ENCODE measurements around the gene ZNF134.

Gene ZNF134

DNA sequence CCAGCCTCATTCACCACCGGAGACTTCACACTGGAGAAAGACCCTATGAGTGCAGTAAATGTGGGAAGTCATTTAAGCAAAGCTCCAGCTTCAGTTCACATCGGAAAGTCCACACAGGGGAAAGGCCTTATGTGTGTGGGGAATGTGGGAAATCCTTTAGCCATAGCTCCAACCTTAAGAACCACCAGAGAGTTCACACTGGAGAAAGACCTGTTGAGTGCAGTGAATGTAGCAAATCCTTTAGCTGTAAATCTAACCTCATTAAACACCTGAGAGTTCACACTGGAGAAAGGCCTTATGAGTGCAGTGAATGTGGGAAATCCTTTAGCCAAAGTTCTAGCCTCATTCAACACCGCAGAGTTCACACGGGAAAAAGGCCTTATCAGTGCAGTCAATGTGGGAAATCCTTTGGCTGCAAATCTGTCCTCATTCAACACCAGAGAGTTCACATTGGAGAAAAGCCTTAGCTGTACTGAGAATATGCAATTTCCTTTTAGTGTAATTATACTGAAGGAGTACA lies 27.7 kb downstream of the ZNF134 start:
- DNase-seq = no peak

- DNase-seq = peak; percentile 33
Measured at GRCh38 chr19:57642396-57643046, 28.5 kb downstream of the ZNF134 start.

DNA sequence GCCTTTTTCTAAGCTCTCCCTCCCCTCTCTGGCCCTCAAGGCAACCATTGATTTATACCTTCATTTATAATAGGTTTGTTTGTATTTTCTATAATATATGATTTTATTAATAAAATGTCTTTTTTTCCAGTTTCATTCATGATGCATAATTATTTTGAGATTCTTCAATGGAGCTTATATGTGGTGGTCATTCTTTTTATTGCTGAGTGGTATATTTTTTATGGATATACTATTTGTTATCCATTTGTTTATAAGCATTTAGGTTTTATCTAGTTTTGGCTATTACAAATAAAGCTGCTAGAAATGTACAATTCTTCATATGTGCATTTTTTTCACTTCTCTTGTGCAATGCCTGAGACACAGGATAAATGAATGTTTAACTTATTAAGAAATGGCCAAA lies 29.7 kb downstream of the ZNF134 start:
- no peak for DNase-seq

DNA sequence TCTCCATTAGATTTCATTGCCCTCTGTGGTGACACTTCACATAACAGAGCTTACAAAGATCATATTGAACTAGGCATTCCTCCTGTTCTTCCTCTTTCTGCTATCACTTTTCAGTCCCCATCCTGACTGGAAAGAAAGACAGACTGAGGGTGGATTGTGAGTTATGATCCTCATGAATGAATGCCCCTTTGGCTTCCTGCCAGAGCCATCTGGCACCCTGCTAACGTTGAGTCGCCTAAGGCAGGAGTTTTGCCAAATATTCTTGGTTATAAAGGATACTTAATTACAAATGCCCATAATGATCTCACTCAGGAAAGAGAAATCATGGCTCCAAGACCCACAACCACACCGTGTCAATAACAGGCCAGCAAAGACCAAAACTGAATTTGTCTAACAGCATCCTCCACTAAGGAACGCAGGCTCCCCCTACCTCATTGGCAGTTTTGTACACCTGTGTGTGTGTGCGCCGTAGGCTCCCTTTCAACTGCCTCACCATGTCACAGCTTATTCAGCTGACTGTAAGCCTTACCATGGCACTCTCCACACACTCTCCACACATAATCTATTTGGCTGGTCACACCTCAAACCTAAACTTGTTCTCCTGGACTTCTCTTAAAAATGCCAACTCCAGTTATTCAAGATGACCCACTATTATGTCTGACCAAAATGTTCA lies 34.4 kb downstream of the ZNF134 start:
- DNase-seq = peak; percentile 81

DNA sequence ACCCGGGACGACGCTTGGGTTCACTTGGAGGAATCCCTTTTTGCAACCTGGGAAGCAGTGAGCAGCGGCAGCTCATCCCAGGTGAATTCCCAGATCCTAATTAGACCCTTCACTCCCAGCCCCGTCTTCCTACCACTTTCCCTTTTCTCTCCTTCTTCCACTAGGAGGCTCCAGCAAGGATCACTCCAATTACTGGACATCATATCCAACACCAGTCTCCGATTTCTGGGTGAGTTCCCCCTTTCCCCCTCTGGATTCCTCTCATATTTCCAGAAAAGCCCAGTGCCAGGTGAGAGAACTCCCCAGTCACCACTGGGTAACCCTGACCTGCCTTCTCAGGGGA lies 37.6 kb downstream of the ZNF134 start:
- no peak for DNase-seq

GRCh38 chr19:57653689-57654088 lies 39.6 kb downstream of the ZNF134 start:
- no peak for DNase-seq

DNA sequence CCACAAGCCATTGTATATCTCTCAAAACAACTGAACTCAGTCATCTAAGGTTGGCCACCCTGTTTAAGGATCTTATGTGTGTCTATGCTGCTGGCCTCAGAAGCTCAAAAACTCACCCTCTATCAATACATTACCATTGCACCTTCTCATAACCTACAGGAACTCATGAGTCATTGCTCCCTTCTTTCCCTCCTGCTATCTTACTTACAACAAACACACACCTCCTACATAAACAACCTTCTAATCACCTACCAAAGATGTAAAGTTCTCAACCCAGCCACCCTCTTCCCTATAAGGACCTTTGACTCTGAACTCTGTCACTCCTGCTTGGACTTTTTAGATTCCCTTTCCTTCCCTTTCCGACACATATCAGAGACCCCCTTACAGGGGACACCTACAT lies 41.4 kb downstream of the ZNF134 start:
- DNase-seq = no peak

DNA sequence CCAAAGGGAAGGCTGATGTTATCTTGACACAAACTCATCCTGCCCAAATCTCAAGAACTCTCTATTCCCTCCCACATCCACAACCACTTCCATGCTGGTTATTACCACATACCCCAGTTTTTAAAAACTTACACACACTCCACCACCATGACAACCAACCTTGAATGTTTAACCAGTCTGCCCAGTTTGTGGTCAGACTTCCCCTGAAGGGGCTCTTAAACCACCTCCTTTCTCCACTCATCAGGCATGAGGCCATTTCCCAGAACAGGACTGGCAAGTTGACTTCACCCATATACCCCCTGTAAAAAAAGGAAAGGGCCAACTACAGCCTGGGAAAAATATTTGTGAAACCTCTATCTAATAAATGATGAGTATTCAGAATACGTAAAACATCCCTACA lies 42.3 kb downstream of the ZNF134 start:
- no peak for DNase-seq

GRCh38 chr19:57664269-57665127 lies 50.5 kb downstream of the ZNF134 start:
- DNase-seq = peak; percentile 13

DNA sequence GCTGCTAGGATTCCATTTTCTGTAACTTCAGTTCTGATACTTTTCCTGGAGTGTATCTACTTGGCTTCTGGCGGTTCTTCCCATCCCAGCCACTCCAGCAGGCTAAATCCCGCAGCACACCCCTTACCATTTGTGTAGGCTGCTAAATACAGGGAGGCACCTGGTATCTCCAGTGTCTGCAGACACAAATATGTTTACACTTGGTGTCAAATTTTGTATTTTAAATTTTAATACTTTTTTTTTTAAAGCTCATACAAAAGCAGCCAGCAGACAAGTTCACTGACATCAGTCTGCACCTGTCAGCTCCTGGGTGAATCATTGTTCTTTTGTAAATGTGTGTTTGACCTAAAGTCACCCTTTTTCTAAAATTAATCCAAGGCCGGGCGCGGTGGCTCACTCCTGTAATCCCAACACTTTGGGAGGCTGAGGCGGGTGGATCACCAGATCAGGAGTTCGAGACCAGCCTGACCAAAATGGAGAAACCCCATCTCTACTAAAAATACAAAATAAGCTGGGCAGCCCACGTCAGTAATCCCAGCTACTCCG lies 51.3 kb downstream of the ZNF134 start:
- no peak for DNase-seq

DNA sequence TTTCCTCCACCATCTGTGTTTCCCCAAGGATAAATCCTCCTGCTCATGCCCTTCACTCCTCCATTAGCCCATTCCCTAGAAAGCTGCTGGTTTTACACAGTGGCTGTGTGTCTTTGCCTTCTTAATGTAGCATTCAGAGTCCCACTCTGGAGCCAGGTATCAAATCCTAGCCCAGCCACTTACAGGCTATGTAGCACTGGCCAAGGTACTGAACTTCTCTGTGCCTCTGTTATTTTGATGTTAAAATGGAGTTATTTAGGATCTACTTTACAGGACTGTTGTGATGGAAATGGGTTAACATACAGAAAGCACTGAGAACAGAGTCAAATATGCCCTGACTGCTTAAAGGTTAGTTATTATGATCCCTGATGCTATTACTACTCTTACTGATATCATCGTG lies 53.2 kb downstream of the ZNF134 start:
- no peak for DNase-seq

GRCh38 chr19:57668635-57669034 lies 54.6 kb downstream of the ZNF134 start, which contains the start of gene ZSCAN4:
Gene ZSCAN4, plus strand, starts transcription at chr19:57668935. Its CDS starts 7,211 bp downstream, at chr19:57676146.
- no peak for DNase-seq

DNA sequence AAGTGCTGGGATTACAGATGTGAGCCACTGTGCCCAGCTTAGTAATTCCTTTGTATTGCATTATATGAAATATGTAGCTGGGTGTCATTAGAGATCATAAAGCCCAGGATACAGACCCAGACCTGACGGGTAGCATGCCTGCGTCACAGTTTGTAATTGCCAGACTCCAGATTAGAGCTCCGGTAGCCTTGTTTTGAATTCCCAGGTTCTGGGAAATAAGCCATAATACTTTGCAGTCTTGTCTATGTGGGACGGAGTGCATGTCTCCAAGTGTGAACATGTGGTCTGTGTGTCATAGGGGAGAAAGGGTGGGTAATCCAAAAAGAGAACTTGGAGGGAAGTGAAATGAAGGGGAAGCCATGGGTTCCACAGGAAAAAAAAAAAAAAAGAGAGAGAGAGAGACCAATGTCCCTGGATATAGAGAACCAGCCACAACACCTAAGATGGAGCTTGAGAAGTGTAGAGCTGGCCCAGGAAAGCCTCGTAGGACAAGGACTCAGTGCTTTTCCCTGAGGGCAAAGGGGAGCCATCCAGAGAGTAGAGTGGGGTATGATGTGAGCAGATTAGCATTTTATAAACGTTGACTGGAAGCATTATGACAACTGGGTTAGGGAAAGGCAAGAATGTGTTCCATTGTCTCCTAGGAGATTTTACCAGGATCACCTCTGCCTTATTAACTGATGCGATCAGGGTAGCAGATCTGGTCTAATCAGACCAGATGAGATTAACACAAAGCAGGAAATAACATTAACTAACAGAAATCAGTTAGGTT lies 57.3 kb downstream of the ZNF134 start:
- no peak for DNase-seq

- DNase-seq = no peak
Measured at GRCh38 chr19:57672466-57672865, 58.4 kb downstream of the ZNF134 start.
